Lung (tissue), 12 donors: ENCODE results near the gene LBR. TPM values are rescaled to one million over a fixed set of nuclear protein-coding genes. Genes with fewer than 3 reads are reported as not detected.

Experiments used
- ATAC-seq: fragments of 200-7000 bp; cut with Tn5 transposase; one replicate; pipeline ENCODE4 v1.9.1; 2020; ENCODE audit warnings: moderate number of reproducible peaks; ENCODE audit not compliant: insufficient read depth, low FRiP score
- DNase-seq, 3 donors: peaks; one replicate each; pipeline ENCODE4 v3.0.0-alpha.2; 2013 to 2017
- H3K27ac ChIP-seq, 2 donors: one replicate each; pipeline ENCODE4 v1.5.1; 2013; ENCODE audit warnings: mild to moderate bottlenecking in 2 of 2, moderate library complexity in 2 of 2, control low read depth in 1 of 2, inconsistent platforms in 1 of 2, low read depth in 1 of 2, low read length in 1 of 2
- H3K27me3 ChIP-seq, 3 donors: one replicate each; pipeline ENCODE4 v1.5.1; 2013; ENCODE audit warnings: low read length in 2 of 3; ENCODE audit not compliant: control insufficient read depth in 3 of 3, insufficient read depth in 3 of 3
- H3K36me3 ChIP-seq, 4 donors: one replicate each; pipeline ENCODE4 v1.5.1; 2013; ENCODE audit warnings: low read length in 4 of 4, mild to moderate bottlenecking in 1 of 4, moderate library complexity in 1 of 4; ENCODE audit not compliant: control insufficient read depth in 4 of 4, insufficient read depth in 4 of 4
- H3K4me1 ChIP-seq, 5 donors: one replicate each; pipeline ENCODE4 v1.5.1; 2013; ENCODE audit warnings: low read length in 5 of 5, mild to moderate bottlenecking in 2 of 5, moderate library complexity in 1 of 5; ENCODE audit not compliant: control insufficient read depth in 5 of 5, insufficient read depth in 5 of 5
- H3K4me3 ChIP-seq: one replicate; pipeline ENCODE4 v1.5.1; 2013; ENCODE audit warnings: mild to moderate bottlenecking, control low read depth, moderate library complexity
- H3K9ac ChIP-seq, 2 donors: one replicate each; pipeline ENCODE4 v1.5.1; 2013; ENCODE audit warnings: low read length in 2 of 2, control low read depth in 1 of 2; ENCODE audit not compliant: insufficient read depth in 1 of 2
- H3K9me3 ChIP-seq, 4 donors: one replicate each; pipeline ENCODE4 v1.5.1; 2013; ENCODE audit warnings: low read length in 3 of 4, mild to moderate bottlenecking in 1 of 4, moderate library complexity in 1 of 4; ENCODE audit not compliant: control insufficient read depth in 4 of 4, insufficient read depth in 3 of 4
- WGBS, 2 donors: extraction: QIAGEN DNeasy Blood & Tissue Kit; methylation state at CpG; one replicate each; pipeline ENCODE4 v1.1.7; 2013; 5-methylcytosine and 5-hydroxymethylcytosine counted together
- polyA plus RNA-seq, 2 donors: library from polyadenylated mRNA; stranded (reverse); fragments of 200-250 nt; gene quantifications; one replicate each; pipeline ENCODE4 v1.2.1, GENCODE V29; 2013
- total RNA-seq, 2 donors: library from RNA; depleted of rRNA in 1 of 2; stranded (reverse); fragments of >200 nt in 1 of 2; gene quantifications; one replicate each; pipeline ENCODE4 v1.2.1, GENCODE V29; 2014 to 2021
- TF ChIP-seq, protein P1 (sequence below): IDR thresholded peaks from 2 replicates; pipeline ENCODE4 v1.5.1; 2012; ENCODE audit warnings: mild to moderate bottlenecking; ENCODE audit errors: control extremely low read depth, extremely low read depth
- donor health status: control.
- donor health status: control.
- donor health status: Bipolar disorder and iron deficiency.
- donor health status: healthy.
- donor health status: DM: yes; HTN: yes; CAD: no.

The LBR gene
- total and polyA plus RNA-seq, 4 donors, result 16.2 to 76.6 (median 42.1) TPM

GRCh38 chr1:225406976-225407725, 20.7 kb downstream of the LBR start:
- ATAC-seq (no peak), DNase-seq (no peak)
- Histone ChIP-seq H3K9me3 (no peaks in the 10 kb centered on the region), H3K27ac (no peak overlapping the region), H3K4me1 (no peaks in the 10 kb centered on the region), H3K4me3 (no peak overlapping the region), H3K36me3 (peaks cover 16 to 24% (median 22%) of the 10 kb centered on the region in 4 donors), H3K9ac (no peak overlapping the region), H3K27me3 (no peaks in the 10 kb centered on the region)
- TF ChIP-seq, protein P1, sequence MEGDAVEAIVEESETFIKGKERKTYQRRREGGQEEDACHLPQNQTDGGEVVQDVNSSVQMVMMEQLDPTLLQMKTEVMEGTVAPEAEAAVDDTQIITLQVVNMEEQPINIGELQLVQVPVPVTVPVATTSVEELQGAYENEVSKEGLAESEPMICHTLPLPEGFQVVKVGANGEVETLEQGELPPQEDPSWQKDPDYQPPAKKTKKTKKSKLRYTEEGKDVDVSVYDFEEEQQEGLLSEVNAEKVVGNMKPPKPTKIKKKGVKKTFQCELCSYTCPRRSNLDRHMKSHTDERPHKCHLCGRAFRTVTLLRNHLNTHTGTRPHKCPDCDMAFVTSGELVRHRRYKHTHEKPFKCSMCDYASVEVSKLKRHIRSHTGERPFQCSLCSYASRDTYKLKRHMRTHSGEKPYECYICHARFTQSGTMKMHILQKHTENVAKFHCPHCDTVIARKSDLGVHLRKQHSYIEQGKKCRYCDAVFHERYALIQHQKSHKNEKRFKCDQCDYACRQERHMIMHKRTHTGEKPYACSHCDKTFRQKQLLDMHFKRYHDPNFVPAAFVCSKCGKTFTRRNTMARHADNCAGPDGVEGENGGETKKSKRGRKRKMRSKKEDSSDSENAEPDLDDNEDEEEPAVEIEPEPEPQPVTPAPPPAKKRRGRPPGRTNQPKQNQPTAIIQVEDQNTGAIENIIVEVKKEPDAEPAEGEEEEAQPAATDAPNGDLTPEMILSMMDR, result no peak
- 97 to 99% methylated on average over 8 of the region's 8 CpGs for WGBS, 2 donors

GRCh38 chr1:225400968-225401367, 26.9 kb downstream of the LBR start:
- TF ChIP-seq, protein P1, result no peak
- peaks cover 6 to 21% (median 13%) of the 10 kb centered on the region in 4 donors for H3K36me3 ChIP-seq
- DNase-seq (no peak), ATAC-seq (no peak)
- H3K9me3 ChIP-seq, result peaks cover 0 to 2% (median 0%) of the 10 kb centered on the region in 4 donors
- H3K4me1 ChIP-seq, result no peaks in the 10 kb centered on the region
- no peaks in the 10 kb centered on the region for H3K27me3 ChIP-seq
- H3K4me3 ChIP-seq, result no peak overlapping the region
- no peak overlapping the region for H3K9ac ChIP-seq
- H3K27ac ChIP-seq, result no peak overlapping the region
- 68 to 86% methylated on average over 5 of the region's 5 CpGs for WGBS, 2 donors

- H3K27me3 ChIP-seq, result no peaks in the 10 kb centered on the region
- H3K4me3 ChIP-seq, result no peak overlapping the region
- no peak for ATAC-seq
- DNase-seq, result no peak
- TF ChIP-seq, protein P1, result no peak
- peaks cover 0 to 2% (median 0%) of the 10 kb centered on the region in 4 donors for H3K9me3 ChIP-seq
- no peak overlapping the region for H3K27ac ChIP-seq
- no peak overlapping the region for H3K9ac ChIP-seq
- H3K4me1 ChIP-seq, result no peaks in the 10 kb centered on the region
- H3K36me3 ChIP-seq, result peaks cover 3 to 15% (median 10%) of the 10 kb centered on the region in 4 donors
- 92 to 95% methylated on average over 2 of the region's 2 CpGs for WGBS, 2 donors
Observed at GRCh38 chr1:225396357-225396756, 31.5 kb downstream of the LBR start.
